SK-N-SH (cell line): ENCODE data around the gene CCDC68.

ENCODE experiments used
- CHD2 ChIP-seq: fragments of 150-350 bp; IDR thresholded peaks from 2 replicates; pipeline ENCODE4 v1.6.1; 2018; ENCODE audit warnings: low read length; ENCODE audit not compliant: partially characterized antibody
- FOXM1 ChIP-seq: IDR thresholded peaks from 2 replicates; pipeline ENCODE4 v1.4.0; 2012; ENCODE audit warnings: low read depth, mild to moderate bottlenecking
- GABPA ChIP-seq: IDR thresholded peaks from 2 replicates; pipeline ENCODE4 v1.4.0; 2012; ENCODE audit warnings: low read depth, mild to moderate bottlenecking
- RAD21 ChIP-seq: IDR thresholded peaks from 2 replicates; pipeline ENCODE4 v1.6.1; 2012; ENCODE audit warnings: mild to moderate bottlenecking, low read length
- RFX5 ChIP-seq: IDR thresholded peaks from 2 replicates; pipeline ENCODE4 v1.6.1; 2012; ENCODE audit warnings: mild to moderate bottlenecking, improper control_type of control experiment, low read length
- SMC3 ChIP-seq: IDR thresholded peaks from 2 replicates; pipeline ENCODE4 v1.6.1; 2012; ENCODE audit warnings: low read depth, low read length, improper control_type of control experiment
- TCF12 ChIP-seq: IDR thresholded peaks from 2 replicates; pipeline ENCODE4 v1.4.0; 2012
- TF ChIP-seq, protein P1 (sequence below): fragments of 150-350 bp; IDR thresholded peaks from 2 replicates; pipeline ENCODE4 v1.6.1; 2017; ENCODE audit warnings: antibody characterized with exemption, low read length, low read depth, borderline replicate concordance

DNA sequence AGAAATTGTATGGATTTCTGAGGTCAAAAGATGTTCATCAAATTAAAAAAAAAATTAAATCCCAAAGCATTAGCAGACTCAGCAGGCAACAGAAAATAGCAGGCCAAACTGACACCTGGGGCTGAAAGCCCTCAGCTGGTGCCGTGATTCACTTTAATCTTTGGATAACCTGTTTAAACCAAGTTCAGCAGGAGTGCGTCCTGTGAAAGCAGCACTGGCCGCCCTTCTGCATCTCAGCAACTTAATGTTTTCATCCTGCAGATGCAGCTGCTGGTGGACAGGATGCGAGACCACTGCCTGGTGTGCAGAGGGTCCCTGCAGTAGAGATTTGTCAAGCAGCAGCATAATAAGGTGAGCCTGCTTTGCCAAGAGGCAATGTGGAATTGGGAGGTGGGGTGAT is 41.2 kb downstream of the CCDC68 start:
- TF ChIP-seq CHD2: no peak
- TF ChIP-seq FOXM1: no peak
- peak; percentile 12 for TF ChIP-seq RAD21
- no peak for TF ChIP-seq RFX5
- TF ChIP-seq, protein P1, sequence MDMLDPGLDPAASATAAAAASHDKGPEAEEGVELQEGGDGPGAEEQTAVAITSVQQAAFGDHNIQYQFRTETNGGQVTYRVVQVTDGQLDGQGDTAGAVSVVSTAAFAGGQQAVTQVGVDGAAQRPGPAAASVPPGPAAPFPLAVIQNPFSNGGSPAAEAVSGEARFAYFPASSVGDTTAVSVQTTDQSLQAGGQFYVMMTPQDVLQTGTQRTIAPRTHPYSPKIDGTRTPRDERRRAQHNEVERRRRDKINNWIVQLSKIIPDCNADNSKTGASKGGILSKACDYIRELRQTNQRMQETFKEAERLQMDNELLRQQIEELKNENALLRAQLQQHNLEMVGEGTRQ: no peak
- no peak for TF ChIP-seq SMC3
- no peak for TF ChIP-seq TCF12
- no peak for TF ChIP-seq GABPA
